HTR-8/SVneo (cell line): ENCODE measurements around the gene TSPO2.

ENCODE experiments used
- DNase-seq: peaks from one replicate; pipeline ENCODE4 v3.0.0; 2011; ENCODE audit warnings: low spot score, mixed read lengths; ENCODE audit not compliant: insufficient read length
- FAIRE-seq: peaks from 2 replicates; lab custom pipeline; 2011; peaks lifted over from hg19 to GRCh38; lab: Jason Lieb, UNC

TSPO2 gene

GRCh38 chr6:41025966-41026530 lies 16.2 kb upstream of the TSPO2 start:
- DNase-seq = no peak
- no peak for FAIRE-seq

GRCh38 chr6:41027241-41027640 lies 15.0 kb upstream of the TSPO2 start:
- FAIRE-seq (no peak), DNase-seq (no peak)

- peak; percentile 57 for FAIRE-seq
- peak; percentile 82 for DNase-seq
Measured at GRCh38 chr6:41027799-41028560, 14.3 kb upstream of the TSPO2 start.

- FAIRE-seq = no peak
- DNase-seq = no peak
Measured at GRCh38 chr6:41028561-41029412, 13.5 kb upstream of the TSPO2 start.

GRCh38 chr6:41032830-41033229 lies 9.4 kb upstream of the TSPO2 start:
- FAIRE-seq (no peak), DNase-seq (no peak)

- FAIRE-seq = no peak
- DNase-seq = no peak
Measured at GRCh38 chr6:41033776-41034175, 8.5 kb upstream of the TSPO2 start.

- FAIRE-seq (no peak), DNase-seq (no peak)
Measured at GRCh38 chr6:41036186-41036585, 6.1 kb upstream of the TSPO2 start.

- FAIRE-seq (no peak), DNase-seq (no peak)
Measured at GRCh38 chr6:41036601-41037000, 5.7 kb upstream of the TSPO2 start.

GRCh38 chr6:41037107-41037900 lies 5.0 kb upstream of the TSPO2 start:
- no peak for FAIRE-seq
- DNase-seq = no peak

- no peak for DNase-seq
- FAIRE-seq = no peak
Measured at GRCh38 chr6:41038205-41038604, 4.1 kb upstream of the TSPO2 start.

- peak; percentile 52 for DNase-seq
- FAIRE-seq = peak; percentile 84
Measured at GRCh38 chr6:41039060-41039998, 2.9 kb upstream of the TSPO2 start, which contains the start of gene UNC5CL. UNC5CL (minus strand) TSS chr6:41039221; CDS start chr6:41035074, 4,147 bp downstream.

GRCh38 chr6:41040101-41040939 lies 1.9 kb upstream of the TSPO2 start:
- peak; percentile 60 for DNase-seq
- FAIRE-seq = peak; percentile 62

GRCh38 chr6:41040940-41041536 lies 1.2 kb upstream of the TSPO2 start:
- DNase-seq (no peak), FAIRE-seq (no peak)

GRCh38 chr6:41043151-41043550 lies 884 bp downstream of the TSPO2 start:
- no peak for FAIRE-seq
- no peak for DNase-seq

GRCh38 chr6:41045664-41046063 lies 3.4 kb downstream of the TSPO2 start:
- no peak for FAIRE-seq
- no peak for DNase-seq

- DNase-seq (no peak), FAIRE-seq (no peak)
Measured at GRCh38 chr6:41046084-41046483, 3.8 kb downstream of the TSPO2 start.

GRCh38 chr6:41047306-41047705 lies 5.0 kb downstream of the TSPO2 start:
- no peak for FAIRE-seq

More at GRCh38 chr6:41047306-41047705, 5.0 kb downstream of the TSPO2 start:
- no peak for DNase-seq
